GM18907 (cell line): ENCODE measurements around the gene CPN1.
"Not testable (repeated sequence)": the region's sequence is repeated elsewhere in the genome, so short reads cannot be mapped to it uniquely, and the experiment has no call there.

ENCODE experiments used
- ATAC-seq: cut with Tn5 transposase; IDR thresholded peaks from one replicate; pipeline ENCODE4 v1.9.1; 2021; ENCODE audit warnings: mild to moderate bottlenecking, moderate library complexity; ENCODE audit not compliant: unreplicated experiment

Gene CPN1

DNA sequence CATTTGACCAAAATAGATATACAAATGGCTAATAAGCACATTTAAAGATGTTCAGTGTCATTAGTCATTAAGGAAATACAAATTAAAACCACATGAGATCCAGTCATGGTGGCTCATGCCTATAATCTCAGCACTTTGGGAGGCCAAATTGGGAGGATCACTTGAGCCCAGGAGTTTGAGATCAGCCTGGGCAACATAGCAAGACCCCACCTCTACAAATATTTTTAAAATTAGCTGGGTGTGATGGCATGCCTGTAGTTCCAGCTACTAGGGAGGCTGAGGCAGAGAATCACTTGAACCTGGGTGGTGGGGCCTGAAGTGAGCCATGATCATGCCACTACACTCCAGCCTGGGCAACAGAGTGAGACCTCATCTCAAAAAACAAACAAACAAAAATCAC is 607 bp upstream of the CPN1 start:
- ATAC-seq = not testable (repeated sequence)

DNA sequence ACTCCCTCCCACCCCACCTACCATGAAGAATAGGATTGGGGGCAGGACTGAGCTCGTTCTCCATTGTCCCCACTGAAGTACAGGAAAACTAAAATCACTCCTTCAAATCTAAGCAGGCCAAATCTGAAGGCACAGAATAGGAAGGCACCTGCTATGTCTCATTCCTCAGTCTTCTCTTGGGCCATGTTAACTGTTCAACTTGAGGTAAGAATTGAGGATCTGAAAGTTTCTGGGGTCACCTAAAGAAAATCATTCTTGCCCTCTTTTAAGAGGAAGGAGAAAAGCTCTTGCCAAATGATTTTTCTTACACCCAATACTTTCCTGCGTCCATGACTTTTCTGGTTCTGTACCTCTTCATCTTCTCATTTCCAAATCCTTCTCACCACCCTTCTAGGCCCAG is 4.9 kb downstream of the CPN1 start:
- ATAC-seq = no peak

DNA sequence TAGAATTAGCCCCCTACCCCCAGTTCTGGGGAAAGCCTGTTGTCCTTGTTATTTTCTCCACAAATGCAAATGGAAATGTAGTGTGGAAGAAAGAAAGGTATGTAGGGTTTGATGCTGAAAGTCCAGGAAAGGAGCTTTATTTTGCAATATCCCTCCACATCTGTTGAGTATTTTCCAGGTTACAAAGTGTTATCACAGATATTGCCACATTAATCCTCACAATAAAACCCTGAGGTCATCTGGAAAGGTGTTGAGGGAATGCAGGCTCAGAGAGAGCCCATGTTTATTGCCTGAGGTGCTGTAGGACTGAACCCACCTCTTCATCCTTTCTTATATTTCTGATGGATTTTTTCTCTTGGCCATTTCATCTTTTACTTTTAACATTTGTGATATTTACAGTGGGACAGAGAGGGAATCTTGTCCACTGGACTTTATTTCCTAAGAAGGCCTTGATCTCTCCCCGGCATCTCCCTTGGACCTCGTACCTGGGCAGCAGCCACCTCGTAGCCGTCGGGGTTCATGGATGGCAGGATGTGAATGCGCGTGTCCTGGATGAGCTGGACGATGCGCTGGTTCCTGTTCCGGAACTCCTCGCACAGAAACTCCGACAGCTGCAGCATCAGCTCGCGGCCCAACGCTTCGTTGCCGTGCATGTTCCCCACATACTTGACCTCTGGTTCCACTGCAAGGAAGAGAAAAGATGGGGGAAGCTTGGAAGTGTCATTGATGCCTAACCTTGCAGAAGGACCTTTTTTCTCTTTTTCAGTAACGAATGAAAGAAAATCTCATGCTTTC is 6.0 kb downstream of the CPN1 start:
- no peak for ATAC-seq

DNA sequence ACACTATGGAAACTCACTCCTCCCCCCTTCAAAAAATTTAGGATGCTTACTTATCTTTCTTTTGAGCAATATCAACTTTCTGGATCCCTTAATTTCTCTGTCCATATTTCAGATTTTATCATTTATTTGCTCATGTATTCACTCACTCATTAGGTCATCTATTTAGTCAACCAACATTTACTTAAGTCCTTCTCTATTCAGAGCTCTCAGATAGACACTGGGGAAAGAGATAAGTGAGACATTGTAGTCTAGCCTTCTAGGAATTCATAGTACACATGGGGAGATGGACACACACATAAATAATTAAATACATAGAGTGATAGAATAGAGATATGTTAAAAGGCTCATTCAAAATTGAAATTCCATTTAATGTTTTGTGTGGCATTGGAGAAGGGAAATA is 9.2 kb downstream of the CPN1 start:
- ATAC-seq = no peak

DNA sequence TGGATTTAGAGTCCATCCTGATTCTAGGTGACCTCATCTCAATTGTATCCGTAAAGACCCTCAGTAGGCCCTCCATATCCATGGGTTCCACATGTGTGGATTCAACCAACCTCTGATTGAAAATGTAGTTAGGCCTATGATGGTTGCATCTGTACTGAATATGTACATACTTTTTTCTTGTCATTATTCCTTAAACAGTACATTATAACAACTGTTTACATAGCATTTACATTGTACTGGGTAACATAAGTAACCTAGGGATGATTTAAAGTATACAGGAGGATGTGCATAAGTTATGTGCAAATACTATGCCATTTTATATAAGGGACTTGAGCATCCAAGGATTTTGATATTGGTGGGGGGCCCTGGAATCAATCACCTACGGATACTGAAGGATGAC is 10.1 kb downstream of the CPN1 start:
- no peak for ATAC-seq

DNA sequence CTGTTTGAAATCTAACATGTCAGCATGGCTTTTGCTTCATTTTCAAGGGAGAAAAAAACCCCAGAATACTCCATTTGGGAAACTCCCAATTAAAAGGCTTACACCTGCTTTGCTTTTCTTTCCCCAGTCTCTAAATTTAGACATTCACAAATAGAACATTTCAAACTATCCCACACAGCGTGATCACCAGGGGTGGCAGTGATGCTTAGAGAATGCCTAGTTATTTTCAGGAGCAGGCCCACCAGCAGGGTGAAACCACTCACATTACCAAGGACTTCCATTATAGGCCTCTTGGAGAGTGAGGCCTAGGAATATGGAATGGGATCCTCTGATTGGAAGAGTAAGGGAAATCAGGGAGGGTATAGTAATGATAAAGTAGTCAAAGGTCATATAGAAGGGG is 14.2 kb downstream of the CPN1 start:
- no peak for ATAC-seq

DNA sequence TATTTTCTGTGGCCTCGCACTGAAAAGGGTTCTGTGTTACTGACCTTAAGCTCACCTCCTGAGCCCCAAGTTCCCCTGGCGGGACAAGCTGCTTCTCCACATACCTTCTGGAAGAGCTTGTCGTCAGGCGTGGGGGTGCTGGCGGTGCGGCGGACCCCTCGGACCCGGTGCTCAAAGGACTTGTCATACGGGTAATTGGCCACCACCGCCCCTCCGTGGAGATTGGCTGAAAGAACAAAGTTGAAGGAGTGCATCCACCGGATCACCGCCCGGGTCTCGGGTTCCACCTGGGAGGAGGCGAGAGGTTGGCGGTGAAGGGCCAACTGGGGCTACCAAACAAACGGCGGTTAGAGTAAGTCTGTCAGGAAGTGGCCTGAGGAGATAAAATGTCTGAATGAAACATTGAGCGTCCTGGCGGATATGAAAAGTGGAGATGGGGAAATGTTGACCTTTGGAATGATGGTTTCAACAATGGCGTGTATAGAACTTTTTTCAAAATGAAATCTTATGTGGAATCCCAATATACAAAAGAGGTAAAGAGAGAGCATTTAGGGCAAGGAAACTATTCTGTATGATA is 16.5 kb downstream of the CPN1 start:
- ATAC-seq = no peak

DNA sequence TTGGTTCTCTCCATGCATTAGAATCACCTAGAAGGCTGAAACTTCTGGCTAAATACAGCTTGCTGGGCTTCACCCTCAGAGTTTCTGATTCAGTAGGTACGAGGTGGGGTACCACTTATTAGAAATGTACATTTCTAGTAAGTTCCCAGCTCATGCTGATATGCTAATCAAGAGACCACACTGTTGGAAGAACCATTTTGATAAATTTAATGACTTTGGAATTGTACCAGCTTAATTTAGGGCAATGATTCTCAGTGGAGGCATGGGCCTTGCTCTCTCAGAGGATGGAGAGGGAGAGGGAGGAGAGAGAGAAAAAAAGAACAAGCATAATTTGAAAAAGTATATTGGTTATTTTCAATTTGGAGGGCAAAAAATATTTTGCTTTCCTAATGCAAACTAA is 20.3 kb downstream of the CPN1 start:
- no peak for ATAC-seq

DNA sequence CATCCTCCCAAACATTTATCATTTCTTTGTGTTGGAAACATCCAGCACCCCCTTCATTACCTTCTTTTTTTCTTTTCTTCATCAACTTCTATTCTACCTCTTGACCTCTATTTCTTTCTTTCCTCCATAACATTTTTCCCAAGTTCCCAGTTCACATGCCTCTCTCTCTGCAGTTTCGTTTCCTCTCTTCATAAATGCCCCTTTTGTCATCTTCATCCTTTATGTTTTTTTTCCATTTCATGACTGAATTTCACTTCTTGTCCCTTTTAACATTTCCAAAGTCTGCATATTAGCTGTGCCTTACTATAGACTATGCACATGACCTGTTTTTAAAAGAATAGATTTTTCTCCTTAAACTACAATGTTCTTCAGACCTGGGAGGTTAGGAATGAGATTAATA is 23.7 kb downstream of the CPN1 start:
- no peak for ATAC-seq

DNA sequence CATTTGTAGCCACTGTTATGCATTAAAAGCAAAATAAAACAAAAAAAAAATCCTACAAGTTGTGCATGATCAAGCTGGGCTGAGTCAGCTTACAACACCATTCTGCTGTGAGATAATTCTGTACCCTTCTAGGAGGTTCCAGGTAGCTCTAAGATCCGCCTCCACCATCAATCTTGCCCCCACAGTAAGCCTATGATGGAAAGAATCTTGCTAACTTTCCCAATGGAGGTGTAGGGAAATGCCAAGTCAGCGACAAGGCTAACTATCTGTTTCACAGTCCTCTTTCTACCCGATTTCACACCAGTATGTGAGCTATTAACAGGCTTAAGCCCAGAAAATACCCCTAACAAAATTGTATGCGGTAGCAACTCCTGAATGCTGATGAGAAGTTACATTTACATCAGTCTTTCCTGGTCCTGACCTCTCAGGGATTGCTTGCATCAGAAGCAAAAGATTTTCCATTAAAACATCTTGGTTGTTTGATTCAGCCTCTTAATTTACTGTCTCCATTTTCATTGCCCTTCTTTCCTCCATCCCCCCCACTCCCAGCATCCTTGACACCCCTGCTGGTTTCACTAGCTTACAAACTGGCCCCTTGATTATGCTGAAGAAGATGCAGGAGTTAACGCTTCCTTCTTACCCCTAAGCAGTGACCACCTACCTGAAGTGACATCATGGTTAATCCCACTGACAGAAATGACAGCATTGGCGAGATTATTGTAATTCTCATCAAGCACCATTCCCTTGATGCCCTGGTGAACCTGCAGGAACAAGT is 27.8 kb downstream of the CPN1 start:
- ATAC-seq = no peak

DNA sequence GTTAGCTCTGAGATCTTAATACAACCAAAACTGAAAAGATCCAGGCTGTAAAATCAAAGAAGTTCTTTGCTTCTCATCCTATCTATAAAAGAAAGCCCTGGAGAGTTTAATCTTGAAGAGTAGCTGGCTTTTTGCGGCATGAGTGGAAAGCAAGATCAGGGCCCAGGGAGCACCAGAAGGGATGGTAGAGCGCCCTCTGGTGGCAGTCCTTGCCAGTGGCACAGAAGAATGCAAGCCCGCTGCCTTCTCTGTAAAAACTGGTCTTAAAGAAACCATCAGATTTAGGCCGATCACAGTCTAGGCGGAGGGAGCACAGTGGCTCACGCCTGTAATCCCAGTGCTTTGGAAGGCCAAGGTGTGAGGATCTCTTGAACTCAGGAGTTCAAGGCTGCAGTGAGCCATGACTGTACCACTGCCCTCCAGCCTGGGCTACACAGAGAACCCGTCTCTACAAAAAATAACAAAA is 35.6 kb downstream of the CPN1 start:
- ATAC-seq = no peak

DNA sequence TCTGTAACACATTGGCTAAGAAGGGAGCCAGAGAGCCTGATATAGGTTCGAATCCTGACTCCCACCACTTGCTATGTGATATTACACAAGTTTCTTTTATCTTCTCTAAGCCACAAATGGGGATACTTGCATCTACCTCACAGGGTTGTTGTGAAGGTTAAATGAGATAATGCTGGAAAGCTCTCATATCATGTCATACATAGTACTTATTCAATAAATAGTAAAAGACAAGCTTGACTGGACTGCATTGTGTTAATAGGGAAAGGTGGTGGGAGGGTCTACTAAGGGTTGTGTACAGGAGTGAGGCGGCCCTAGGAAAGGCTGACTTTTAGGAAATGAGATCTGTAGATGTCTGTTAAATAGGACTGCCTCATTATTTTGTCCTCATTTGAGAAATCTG is 36.1 kb downstream of the CPN1 start:
- no peak for ATAC-seq

DNA sequence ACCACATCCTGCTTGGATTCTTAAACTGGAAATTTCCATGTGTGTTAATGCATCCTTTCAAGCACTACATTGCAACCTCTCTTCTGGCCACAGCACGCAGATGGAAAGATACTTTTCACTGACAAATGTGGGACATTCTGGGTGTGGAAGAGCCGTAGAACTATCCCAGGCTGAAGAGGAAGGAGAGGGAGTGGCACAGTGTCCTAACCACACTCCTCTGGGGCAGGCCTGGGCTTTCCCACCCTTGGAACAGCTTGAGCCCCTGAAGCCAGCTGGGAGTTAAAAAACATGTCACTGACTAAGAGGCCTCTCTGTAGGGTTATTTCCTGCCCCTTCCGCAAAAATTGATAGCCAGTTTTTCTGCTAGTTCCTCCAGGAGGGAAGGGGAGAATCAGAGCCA is 37.9 kb downstream of the CPN1 start:
- no peak for ATAC-seq

DNA sequence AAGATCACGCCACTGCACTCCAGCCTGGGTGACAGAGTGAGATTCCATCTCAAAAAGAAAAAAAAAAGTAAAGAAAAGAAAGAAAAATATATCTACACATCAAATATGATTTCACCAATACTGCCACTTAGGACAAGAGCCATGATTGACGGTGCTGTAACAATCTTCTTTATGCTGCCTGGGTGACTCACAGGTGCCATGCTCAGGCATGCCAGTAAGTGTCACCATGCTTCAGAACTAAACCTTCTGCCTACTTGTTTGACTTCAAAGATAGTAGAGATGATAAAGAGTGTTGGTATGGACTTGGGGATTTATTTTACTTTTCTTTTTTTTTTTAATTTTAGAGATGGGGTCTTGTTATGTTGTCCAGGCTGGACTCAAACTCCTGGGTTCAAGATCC is 38.3 kb downstream of the CPN1 start:
- ATAC-seq = no peak

DNA sequence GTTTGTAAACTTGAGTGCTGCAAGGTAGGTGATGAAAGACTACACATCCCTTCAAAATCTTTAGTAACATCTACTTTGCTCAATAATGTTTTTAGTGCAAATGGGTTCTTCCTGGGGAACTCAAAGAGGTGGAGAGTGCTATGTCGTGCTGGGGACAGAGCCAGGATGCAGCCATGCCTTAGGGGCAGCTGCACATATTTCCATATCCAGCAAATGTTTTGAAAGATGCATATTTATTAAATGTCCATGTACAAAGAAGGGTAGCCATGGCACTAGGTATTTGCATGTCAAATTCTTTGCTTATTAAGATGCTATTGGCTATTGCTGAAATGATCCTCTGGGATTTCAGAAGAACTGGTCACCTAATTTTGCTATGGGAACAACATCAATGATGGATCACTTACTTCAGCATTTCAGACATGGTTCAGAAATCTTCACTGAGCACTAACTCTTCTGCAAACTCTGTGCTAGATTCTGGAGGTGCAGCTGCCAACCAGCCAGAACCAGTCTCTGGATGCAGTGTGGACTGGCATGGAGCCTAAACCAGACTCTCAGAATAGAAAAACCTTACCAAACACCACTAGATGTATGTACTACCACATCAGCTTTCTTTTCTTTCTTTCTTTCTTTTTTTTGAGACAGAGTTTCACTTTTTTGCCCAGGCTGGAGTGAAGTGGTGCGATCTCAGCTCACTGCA is 40.2 kb downstream of the CPN1 start:
- no peak for ATAC-seq

DNA sequence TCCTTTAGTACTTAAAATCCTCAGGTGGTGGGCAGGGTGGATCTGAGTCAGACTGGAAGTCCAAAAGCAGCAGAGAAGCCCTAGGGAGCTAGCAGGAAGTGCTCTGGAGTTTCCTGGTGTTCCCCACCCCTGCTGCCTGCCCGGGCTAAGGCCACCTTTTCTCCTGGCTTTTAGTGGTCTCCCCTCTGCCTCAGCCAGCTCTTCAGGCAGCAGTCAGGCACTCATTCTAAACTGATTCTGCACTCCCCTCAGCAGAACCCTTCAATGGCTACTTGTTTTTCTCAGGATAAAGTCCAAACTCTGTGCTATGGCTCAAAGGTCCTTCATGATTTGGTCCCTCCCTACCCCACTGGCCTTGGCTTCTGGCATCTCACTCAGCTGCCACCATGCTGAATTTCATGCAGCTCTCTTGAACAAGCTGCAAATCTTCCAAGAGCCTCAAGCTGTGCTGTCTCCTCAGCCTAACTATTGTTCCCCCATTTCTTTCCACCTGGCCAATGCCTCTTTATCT is 43.1 kb downstream of the CPN1 start:
- no peak for ATAC-seq

DNA sequence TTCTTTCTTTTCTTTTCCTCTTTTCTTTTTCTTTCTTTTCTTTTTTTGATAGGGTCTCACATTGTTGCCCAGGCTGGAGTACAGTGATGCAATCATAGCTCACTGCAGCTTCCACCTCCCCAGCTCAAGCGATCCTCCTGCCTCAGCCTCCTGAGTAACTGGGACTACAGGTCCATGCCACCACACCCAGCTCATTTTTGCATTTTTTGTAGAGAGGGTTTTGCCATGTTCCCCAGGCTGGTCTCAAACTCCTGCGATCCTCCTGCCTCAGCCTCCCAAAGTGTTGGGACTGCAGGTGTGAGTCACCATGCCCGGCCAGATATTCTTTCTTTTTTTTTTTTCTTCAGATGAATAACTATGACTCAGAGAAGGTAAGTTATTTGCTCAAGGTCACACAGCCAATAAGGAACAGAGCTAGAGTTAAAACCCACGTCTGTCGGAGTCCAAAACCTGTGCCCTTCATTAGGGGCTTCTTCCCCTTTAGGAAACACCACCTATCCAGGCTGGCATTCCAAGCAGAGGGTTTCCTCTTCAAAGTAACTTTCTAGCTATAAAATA is 43.8 kb downstream of the CPN1 start:
- ATAC-seq = no peak

DNA sequence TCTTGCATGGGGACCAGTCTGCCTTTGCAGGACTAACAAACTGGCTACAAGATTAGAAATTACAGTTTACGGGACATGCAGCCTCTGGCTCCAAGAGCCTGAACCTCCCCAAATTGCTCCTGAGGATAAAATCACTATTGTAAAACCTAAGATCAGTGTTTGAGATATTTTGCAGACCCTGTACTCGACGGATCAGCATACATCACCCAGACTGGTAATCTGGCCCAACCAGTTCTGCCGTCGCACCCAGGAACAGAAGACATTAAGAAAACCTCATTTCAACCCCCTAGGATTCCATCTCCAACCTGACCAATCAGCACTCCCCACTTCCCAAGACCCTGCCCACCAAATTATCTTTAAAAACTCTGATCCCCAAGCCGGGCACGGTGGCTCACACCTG is 44.8 kb downstream of the CPN1 start:
- ATAC-seq = no peak

DNA sequence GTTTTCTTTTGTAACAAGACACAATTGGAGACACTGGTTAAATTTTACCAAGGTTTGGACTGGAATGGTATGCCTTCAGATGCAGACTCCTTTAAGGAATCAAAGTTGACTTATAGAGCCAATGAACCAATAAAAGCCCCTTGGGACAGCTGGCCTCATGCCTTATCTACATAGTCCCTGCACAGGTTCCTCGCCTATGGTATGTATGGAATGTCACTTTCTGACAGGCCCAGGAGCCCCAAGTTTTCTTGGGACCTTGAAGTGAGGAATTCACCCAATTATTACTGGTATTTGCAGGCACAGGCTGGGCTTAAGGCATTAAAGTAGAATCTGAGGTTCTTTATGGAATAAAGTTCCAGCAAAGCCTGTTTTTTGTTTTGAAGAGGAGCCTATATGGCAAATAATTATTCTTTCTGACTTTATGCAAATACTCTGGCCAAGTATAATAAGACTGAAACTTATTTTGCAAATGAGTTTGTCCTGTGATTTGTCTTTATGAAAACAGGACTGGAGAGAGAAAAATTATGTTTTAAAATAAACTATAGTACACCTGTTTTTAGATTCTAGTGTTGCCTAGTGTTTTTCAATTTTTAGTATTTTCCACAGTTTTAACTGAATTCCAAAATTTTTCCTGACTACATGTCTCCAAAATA is 47.8 kb downstream of the CPN1 start:
- ATAC-seq = no peak

DNA sequence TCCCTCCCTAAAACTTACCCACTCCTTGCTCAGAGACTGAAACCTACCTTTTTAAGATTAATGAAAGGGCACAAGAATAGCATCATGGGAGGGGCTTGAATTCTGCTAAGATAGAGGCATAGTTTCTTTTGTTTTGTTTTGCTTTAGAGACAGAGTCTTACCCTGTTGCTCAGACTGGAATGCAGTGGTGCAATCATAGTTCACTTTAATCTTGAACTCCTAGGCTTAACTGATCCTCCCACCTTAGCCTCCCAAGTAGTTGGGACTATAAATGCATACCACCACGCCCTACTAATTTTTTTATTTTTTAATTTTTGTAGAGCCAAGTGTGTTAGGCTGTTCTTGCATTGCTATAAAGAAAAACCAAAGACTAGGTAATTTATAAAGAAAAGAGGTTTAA is 54.3 kb downstream of the CPN1 start:
- ATAC-seq = no peak
